IMR-90 (cell line): Measurements from ENCODE around the gene GAD2. TPM values are rescaled to one million over a fixed set of nuclear protein-coding genes. Genes with fewer than 3 reads are reported as not detected.

Experiments
- ATAC-seq: fragments of 200-7000 bp; cut with Tn5 transposase; 2 replicates; pipeline ENCODE4 v1.9.1; 2020; ENCODE audit warnings: low read depth, mild to moderate bottlenecking, moderate library complexity
- BruUV-seq: library from RNA; stranded (reverse); fragments of 400-500 nt; replicated peaks from 2 replicates; lab custom pipeline; 2021; lab: Mats Ljungman, UMichigan
- CTCF ChIA-PET: fragments of 300-600 bp; formaldehyde crosslinking; extraction: SDS; loops from one replicate; lab custom pipeline; 2021; ENCODE audit warnings: antibody characterized with exemption; lab: Yijun Ruan, JAX
- POLR2A ChIA-PET: fragments of 300-600 bp; sonication (Branson Sonifier 250); formaldehyde crosslinking; loops from one replicate; lab custom pipeline; 2022; ENCODE audit warnings: antibody characterized with exemption; ENCODE audit not compliant: unreplicated experiment; lab: Charles Lee
- DNase-seq: peaks from one replicate; pipeline ENCODE4 v3.0.0; 2013
- H2AFZ ChIP-seq: replicated peaks from 2 replicates; pipeline ENCODE3; 2013; ENCODE audit warnings: low read length, mild to moderate bottlenecking; ENCODE audit not compliant: poor library complexity
- H2AK5ac ChIP-seq: 2 replicates; pipeline ENCODE4 v1.6.1; 2013; ENCODE audit warnings: low read depth, low read length, inconsistent platforms
- H2AK9ac ChIP-seq: replicated peaks from 2 replicates; pipeline ENCODE3; 2013; ENCODE audit warnings: mild to moderate bottlenecking, low read depth, low read length, moderate library complexity; ENCODE audit not compliant: poor library complexity
- H2BK120ac ChIP-seq: 2 replicates; pipeline ENCODE4 v1.6.1; 2013; ENCODE audit warnings: low read depth, low read length, inconsistent platforms
- H2BK15ac ChIP-seq: 3 replicates; pipeline ENCODE4 v1.6.1; 2013; ENCODE audit warnings: low read depth, low read length, inconsistent platforms
- H2BK20ac ChIP-seq: 2 replicates; pipeline ENCODE4 v1.6.1; 2013; ENCODE audit warnings: low read depth, mild to moderate bottlenecking, inconsistent platforms, low read length, moderate library complexity
- H2BK5ac ChIP-seq: 2 replicates; pipeline ENCODE4 v1.6.1; 2013; ENCODE audit warnings: mild to moderate bottlenecking, low read depth, low read length, inconsistent platforms; ENCODE audit not compliant: poor library complexity, severe bottlenecking
- H3K14ac ChIP-seq: replicated peaks from 2 replicates; pipeline ENCODE4 v1.6.1; 2013; ENCODE audit warnings: low read depth, low read length, inconsistent platforms
- H3K18ac ChIP-seq: 2 replicates; pipeline ENCODE4 v1.6.1; 2013; ENCODE audit warnings: low read depth, low read length, control low read depth
- H3K23ac ChIP-seq: 2 replicates; pipeline ENCODE4 v1.6.1; 2013; ENCODE audit warnings: low read depth, low read length, inconsistent platforms
- H3K27ac ChIP-seq: 2 replicates; pipeline ENCODE4 v1.5.1; 2013; ENCODE audit warnings: mild to moderate bottlenecking, control low read depth, low read length; ENCODE audit not compliant: insufficient read depth
- H3K27me3 ChIP-seq: 2 replicates; pipeline ENCODE4 v1.6.1; 2013; ENCODE audit warnings: low read length; ENCODE audit not compliant: control insufficient read depth, insufficient read depth
- H3K36me3 ChIP-seq: 2 replicates; pipeline ENCODE4 v1.6.1; 2013; ENCODE audit warnings: low read length, mixed read lengths; ENCODE audit not compliant: control insufficient read depth, insufficient read depth
- H3K4ac ChIP-seq: 2 replicates; pipeline ENCODE4 v1.6.1; 2013; ENCODE audit warnings: low read depth, low read length, inconsistent platforms
- H3K4me1 ChIP-seq: 2 replicates; pipeline ENCODE4 v1.6.1; 2013; ENCODE audit warnings: low read length, mixed read lengths; ENCODE audit not compliant: control insufficient read depth, insufficient read depth
- H3K4me2 ChIP-seq: 2 replicates; pipeline ENCODE4 v1.6.1; 2013; ENCODE audit warnings: low read depth, mild to moderate bottlenecking, control low read depth, low read length, moderate library complexity
- H3K4me3 ChIP-seq: 2 replicates; pipeline ENCODE4 v1.5.1; 2013; ENCODE audit warnings: low read depth, mild to moderate bottlenecking, control low read depth, low read length, moderate library complexity; ENCODE audit not compliant: insufficient read depth
- H3K56ac ChIP-seq: 2 replicates; pipeline ENCODE4 v1.6.1; 2013; ENCODE audit warnings: low read length, inconsistent platforms; ENCODE audit not compliant: insufficient read depth; ENCODE audit errors: extremely low read depth
- H3K79me1 ChIP-seq, 2 experiments: 2 replicates each; pipeline ENCODE4 v1.6.1; 2013; ENCODE audit warnings: low read length in 2 of 2, inconsistent platforms in 1 of 2, low read depth in 1 of 2
- H3K9ac ChIP-seq: 2 replicates; pipeline ENCODE4 v1.6.1; 2013; ENCODE audit warnings: low read depth, low read length, control low read depth
- H3K9me1 ChIP-seq: 2 replicates; pipeline ENCODE4 v1.6.1; 2013; ENCODE audit warnings: low read length, inconsistent platforms; ENCODE audit not compliant: insufficient read depth
- H3K9me3 ChIP-seq: 2 replicates; pipeline ENCODE4 v1.6.1; 2013; ENCODE audit warnings: low read length; ENCODE audit not compliant: control insufficient read depth, insufficient read depth
- H4K20me1 ChIP-seq: 2 replicates; pipeline ENCODE4 v1.6.1; 2013; ENCODE audit warnings: low read length, inconsistent platforms; ENCODE audit not compliant: insufficient read depth
- H4K5ac ChIP-seq: 2 replicates; pipeline ENCODE4 v1.6.1; 2013; ENCODE audit warnings: mild to moderate bottlenecking, low read depth, low read length, control low read depth
- H4K8ac ChIP-seq, 2 experiments: 2 replicates each; pipeline ENCODE4 v1.6.1; 2013; ENCODE audit warnings: low read depth in 2 of 2, low read length in 2 of 2, control low read depth in 1 of 2, inconsistent platforms in 1 of 2
- H4K91ac ChIP-seq: 2 replicates; pipeline ENCODE4 v1.6.1; 2013; ENCODE audit warnings: low read depth, low read length, inconsistent platforms; ENCODE audit not compliant: insufficient read depth
- CHD1 ChIP-seq: IDR thresholded peaks from 2 replicates; pipeline ENCODE4 v1.6.1; 2012; ENCODE audit warnings: low read depth, low read length, improper control_type of control experiment
- MAFK ChIP-seq: IDR thresholded peaks from 2 replicates; pipeline ENCODE4 v1.6.1; 2012; ENCODE audit warnings: low read depth, low read length, improper control_type of control experiment
- NFE2L2 ChIP-seq: fragments of 150-350 bp; IDR thresholded peaks from 2 replicates; pipeline ENCODE4 v1.6.1; 2016; ENCODE audit warnings: low read depth, mild to moderate bottlenecking, low read length
- RFX5 ChIP-seq: IDR thresholded peaks from 2 replicates; pipeline ENCODE4 v1.8.0; 2012; ENCODE audit warnings: low read depth, mild to moderate bottlenecking, low read length, moderate library complexity
- USF2 ChIP-seq: fragments of 150-350 bp; IDR thresholded peaks from 2 replicates; pipeline ENCODE4 v1.6.1; 2017; ENCODE audit warnings: mild to moderate bottlenecking, antibody characterized with exemption, low read length, low read depth
- WGBS, 2 experiments: methylation state at CpG; one replicate each; pipeline versions ENCODE4 v1.1.5 to v1.1.7; 2013; ENCODE audit warnings: missing lambda C conversion rate in 2 of 2; ENCODE audit not compliant: insufficient read length in 1 of 2; ENCODE audit errors: extremely low coverage in 2 of 2; 5-methylcytosine and 5-hydroxymethylcytosine counted together
- dilution Hi-C: fragments of 300-500 bp; cut with HindIII; formaldehyde crosslinking; loops from one replicate; pipeline ENCODE4 v1.14.3; 2018; ENCODE audit warnings: low sequenced_read_pairs; ENCODE audit not compliant: unreplicated experiment
- in situ Hi-C: fragments of 300-500 bp; cut with MboI; formaldehyde crosslinking; loops from 3 replicates; pipeline ENCODE4 v1.14.3; 2019; ENCODE audit warnings: low sequenced_read_pairs, inconsistent platforms, mixed read lengths
- intact Hi-C: fragments of 100-400 bp; cut with micrococcal nuclease; formaldehyde crosslinking; loops from 2 replicates; pipeline ENCODE4 v1.10.0; 2022
- polyA plus RNA-seq, 3 experiments: library from polyadenylated mRNA; depleted of rRNA; stranded (reverse); fragments of >200 nt; gene quantifications; 2 replicates each; pipeline ENCODE4 v1.2.3, GENCODE V29; 2012; ENCODE audit warnings: low replicate concordance in 1 of 3
- total RNA-seq: library from RNA; depleted of rRNA; stranded (reverse); fragments of >200 nt; gene quantifications from 2 replicates; pipeline ENCODE4 v1.2.3, GENCODE V29; 2012
- TF ChIP-seq, protein P1 (sequence below): fragments of 150-350 bp; IDR thresholded peaks from 2 replicates; pipeline ENCODE4 v1.6.1; 2016; ENCODE audit warnings: low read depth, mild to moderate bottlenecking, low read length, moderate library complexity, borderline replicate concordance

GAD2 gene
- total and polyA plus RNA-seq, 2 of the 4 experiments (the other 2 are of a cell fraction), result not detected

- H3K23ac ChIP-seq, result no peak overlapping the region
- H2AK9ac ChIP-seq, result no peak overlapping the region
- no peak overlapping the region for H4K5ac ChIP-seq
- no peak overlapping the region for H4K8ac ChIP-seq
- peaks cover 11% of the 10 kb centered on the region for H3K9me3 ChIP-seq
- in situ Hi-C loops (no loop called here), dilution Hi-C loops (no loop called here), intact Hi-C loops (no loop called here)
- no peak overlapping the region for H3K4me2 ChIP-seq
- ATAC-seq (no peak), DNase-seq (no peak)
- BruUV-seq, result no TSS peak
- H3K36me3 ChIP-seq, result no peaks in the 10 kb centered on the region
- WGBS, 2 experiments, result no CpG with 5 or more reads among the region's 1 CpG
- ChIA-PET POLR2A (no interaction called here), CTCF (no interaction called here)
- no peaks in the 10 kb centered on the region for H3K79me1 ChIP-seq
- H2BK15ac ChIP-seq, result no peak overlapping the region
- no peak overlapping the region for H2BK5ac ChIP-seq
- H2AK5ac ChIP-seq, result no peak overlapping the region
- no peak overlapping the region for H3K4me3 ChIP-seq
- H3K27me3 ChIP-seq, result no peaks in the 10 kb centered on the region
- no peak overlapping the region for H3K9ac ChIP-seq
- no peak overlapping the region for H4K91ac ChIP-seq
- H2AFZ ChIP-seq, result no peak overlapping the region
- no peaks in the 10 kb centered on the region for H4K20me1 ChIP-seq
- H3K18ac ChIP-seq, result no peak overlapping the region
- H3K4ac ChIP-seq, result no peak overlapping the region
- H2BK120ac ChIP-seq, result no peak overlapping the region
- no peak overlapping the region for H3K14ac ChIP-seq
- H3K4me1 ChIP-seq, result no peaks in the 10 kb centered on the region
- TF ChIP-seq CHD1 (no peak), RFX5 (no peak), MAFK (peak; percentile 76), USF2 (no peak), NFE2L2 (no peak)
- TF ChIP-seq, protein P1, sequence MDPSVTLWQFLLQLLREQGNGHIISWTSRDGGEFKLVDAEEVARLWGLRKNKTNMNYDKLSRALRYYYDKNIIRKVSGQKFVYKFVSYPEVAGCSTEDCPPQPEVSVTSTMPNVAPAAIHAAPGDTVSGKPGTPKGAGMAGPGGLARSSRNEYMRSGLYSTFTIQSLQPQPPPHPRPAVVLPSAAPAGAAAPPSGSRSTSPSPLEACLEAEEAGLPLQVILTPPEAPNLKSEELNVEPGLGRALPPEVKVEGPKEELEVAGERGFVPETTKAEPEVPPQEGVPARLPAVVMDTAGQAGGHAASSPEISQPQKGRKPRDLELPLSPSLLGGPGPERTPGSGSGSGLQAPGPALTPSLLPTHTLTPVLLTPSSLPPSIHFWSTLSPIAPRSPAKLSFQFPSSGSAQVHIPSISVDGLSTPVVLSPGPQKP, result no peak
- H2BK20ac ChIP-seq, result no peak overlapping the region
- no peaks in the 10 kb centered on the region for H3K9me1 ChIP-seq
- H3K27ac ChIP-seq, result no peak overlapping the region
- no peak overlapping the region for H3K56ac ChIP-seq
Measured at GRCh38 chr10:26259341-26259740, 42.8 kb downstream of the GAD2 start.
